HG03457 (cell line): Measurements from ENCODE around the gene PLA2G6.

Source experiments
- ATAC-seq: cut with Tn5 transposase; IDR thresholded peaks from one replicate; pipeline ENCODE4 v1.9.1; 2021; ENCODE audit warnings: moderate number of reproducible peaks; ENCODE audit not compliant: unreplicated experiment

PLA2G6 gene

DNA sequence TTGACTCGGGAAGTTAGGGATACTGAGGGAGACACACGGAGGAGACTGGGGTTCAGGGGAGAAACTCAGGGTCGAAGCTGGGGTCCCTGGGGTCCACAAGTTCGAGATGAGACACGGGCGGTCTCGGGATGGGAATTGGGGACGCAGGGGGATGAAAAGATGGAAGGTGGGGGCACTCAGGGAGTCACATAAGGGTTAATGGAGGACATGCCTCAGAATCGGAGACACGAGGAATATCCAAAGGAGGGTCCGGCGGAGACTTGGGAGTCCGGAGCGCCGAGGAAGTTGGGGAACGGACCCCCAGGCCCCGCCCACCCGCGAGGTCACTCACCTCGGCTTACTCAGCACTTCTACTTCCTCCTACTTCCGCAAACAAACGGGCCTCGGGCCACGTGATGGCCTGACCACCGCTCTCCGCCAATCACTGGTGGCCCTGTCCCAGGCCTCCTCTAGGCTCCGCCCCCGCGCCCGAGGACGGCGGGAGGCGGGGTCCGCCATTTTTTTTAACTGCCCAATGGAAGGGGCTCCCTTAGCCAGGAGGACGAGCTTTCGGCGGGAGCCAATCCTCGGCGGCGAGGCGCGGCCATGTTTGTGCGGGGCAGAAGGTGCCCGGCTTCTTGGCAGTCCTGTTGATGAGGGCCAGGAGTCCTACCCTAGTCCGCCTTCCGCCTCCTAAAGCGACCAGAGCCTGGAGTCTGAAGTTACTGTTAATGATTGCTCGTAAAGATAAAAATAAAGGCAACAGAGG is at the start of gene PLA2G6:
Gene PLA2G6 (minus strand): TSS at position 378 of the 748 bp plus-strand sequence. CDS start 12,404 bp downstream, outside the sequence.
- ATAC-seq = peak; percentile 73

DNA sequence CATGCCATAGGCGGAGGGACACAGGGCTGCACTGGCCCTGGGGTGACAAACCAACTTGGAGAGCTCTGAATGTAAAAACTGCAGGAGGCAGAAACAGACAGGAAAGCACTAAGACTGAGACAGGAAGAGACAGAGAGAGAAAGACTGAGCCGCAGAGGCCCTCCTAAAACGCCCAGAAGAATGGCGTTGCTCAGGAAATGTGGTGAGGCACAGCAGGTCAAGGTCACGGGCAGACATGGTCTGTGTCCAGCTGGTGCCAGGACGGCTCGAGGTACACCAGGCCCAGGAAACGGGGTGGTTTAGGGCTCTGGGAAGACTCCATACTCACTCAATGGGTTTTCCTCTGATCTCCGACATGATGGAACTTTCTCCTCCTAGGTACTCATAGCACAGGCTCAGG is 49.3 kb upstream of the PLA2G6 start:
- ATAC-seq = no peak

DNA sequence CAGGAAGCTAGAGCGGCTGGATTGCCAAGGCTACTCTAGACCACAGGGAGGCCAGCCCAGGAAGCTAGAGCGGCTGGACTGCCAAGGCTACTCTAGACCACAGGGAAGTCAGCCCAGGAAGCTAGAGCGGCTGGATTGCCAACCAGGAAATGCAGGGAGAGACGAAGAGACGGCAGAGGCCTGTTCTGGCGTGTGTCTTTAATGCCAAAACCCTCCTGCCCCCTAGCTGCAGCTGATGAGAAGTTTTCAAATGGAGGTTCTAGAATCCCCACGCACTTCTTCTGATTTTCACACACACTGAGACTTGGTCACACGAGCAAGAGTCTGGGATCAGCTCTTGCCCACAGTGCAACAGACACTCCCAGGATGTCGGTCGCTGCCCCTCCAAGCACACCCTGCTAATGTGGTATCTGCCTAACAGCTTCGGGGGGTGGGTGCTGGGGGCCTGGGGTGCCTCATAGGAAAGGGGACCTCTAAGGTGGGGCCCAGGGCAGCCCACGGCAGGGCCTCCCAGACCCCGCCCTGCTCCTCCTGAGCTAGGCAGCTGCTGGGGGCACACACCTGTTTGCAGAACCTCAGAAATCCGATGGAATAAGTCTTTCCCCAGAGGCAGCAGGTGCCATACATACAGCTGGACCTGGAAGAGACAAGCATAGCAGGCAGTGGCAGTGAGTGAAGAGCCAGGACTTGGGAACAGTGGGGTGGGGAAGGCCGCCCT is 48.6 kb upstream of the PLA2G6 start:
- ATAC-seq = no peak

DNA sequence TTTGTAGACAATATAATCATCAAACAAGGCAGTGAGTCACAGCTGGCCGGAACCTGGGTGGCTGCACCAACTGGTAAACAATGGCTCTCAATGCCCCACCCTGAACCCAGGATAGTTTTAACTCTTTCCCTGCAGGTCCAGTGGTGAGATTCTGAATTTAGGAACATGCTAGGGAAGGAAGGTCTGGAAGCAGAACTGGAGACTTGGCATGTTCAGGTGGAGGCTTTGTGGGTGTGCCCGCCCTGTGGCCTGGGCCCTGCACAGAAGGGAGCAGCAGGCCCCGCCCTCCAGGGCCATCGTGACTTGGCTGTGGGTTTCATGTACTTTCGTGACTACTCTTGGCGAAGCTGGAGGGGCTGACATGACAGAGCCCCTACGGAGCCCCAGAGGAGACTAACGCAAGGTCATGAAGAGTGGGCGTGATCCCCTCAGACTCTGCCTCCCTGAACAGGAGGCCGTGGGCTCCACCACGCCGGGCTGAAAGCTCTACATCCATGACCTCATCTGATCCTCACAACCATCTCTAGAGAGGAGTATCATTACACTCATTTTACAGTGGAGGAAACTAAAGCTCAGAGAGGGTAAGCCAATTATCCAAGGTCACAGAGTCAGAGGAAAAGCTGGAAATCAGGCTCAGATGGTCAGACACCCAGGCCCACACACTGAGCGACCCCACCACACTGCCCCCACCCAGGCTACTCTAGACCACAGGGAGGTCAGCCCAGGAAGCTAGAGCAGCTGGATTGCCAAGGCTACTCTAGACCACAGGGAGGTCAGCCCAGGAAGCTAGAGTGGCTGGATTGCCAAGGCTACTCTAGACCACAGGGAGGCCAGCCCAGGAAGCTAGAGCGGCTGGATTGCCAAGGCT is 47.5 kb upstream of the PLA2G6 start:
- ATAC-seq = no peak

GRCh38 chr22:38228326-38228872 is 46.8 kb upstream of the PLA2G6 start:
- ATAC-seq = no peak

- ATAC-seq = no peak
Observed at GRCh38 chr22:38226853-38227649, 45.4 kb upstream of the PLA2G6 start.

GRCh38 chr22:38223289-38223960 is 41.8 kb upstream of the PLA2G6 start:
- no peak for ATAC-seq

GRCh38 chr22:38222797-38223119 is 41.1 kb upstream of the PLA2G6 start:
- no peak for ATAC-seq

DNA sequence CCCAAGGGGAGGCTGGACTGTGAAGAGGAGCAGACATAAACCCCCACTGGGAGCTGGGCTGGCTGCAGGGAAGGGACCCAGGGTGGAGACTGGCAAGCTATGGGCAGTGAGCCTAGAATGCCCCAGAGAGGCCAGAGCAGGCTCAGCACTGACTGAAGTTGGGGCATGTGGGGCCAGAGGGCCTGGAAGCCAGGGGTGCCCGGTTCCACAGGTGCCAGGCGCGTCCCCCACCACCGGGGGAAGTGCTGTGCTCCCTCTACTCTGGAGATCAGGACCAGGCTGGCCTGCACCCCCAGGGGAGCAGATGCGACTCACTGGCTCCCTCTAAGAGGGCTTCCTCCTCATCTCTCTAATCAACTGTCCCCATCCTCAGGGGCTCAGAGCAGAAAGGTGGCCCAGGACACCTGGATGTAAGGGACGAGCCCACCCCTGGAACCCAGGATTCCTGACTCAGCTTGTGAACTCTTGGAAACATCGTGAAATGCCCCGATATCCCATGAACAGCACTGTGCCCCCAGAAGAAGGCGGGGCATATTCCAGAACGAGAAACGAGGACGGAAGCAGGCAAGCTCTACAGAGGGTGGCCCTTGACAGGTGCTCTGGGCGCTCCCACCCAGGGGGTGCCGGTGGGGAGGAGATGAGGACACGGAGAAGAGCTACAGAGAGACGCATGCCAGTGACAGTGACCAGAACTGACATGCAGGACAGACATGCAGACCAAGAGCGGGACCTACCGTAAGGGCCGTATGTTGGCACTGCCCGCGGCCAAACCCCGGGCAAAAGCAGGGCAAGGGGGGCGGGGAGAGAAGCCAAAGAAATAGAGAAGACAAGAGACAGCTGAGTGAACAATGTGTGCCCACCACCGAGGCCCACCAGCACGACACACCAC is 40.5 kb upstream of the PLA2G6 start:
- ATAC-seq = no peak

- no peak for ATAC-seq
Observed at GRCh38 chr22:38221407-38221806, 39.8 kb upstream of the PLA2G6 start.

GRCh38 chr22:38220653-38221386 is 39.2 kb upstream of the PLA2G6 start:
- no peak for ATAC-seq

- no peak for ATAC-seq
Observed at GRCh38 chr22:38220163-38220562, 38.5 kb upstream of the PLA2G6 start.

GRCh38 chr22:38219632-38220031 is 38.0 kb upstream of the PLA2G6 start:
- ATAC-seq = no peak

DNA sequence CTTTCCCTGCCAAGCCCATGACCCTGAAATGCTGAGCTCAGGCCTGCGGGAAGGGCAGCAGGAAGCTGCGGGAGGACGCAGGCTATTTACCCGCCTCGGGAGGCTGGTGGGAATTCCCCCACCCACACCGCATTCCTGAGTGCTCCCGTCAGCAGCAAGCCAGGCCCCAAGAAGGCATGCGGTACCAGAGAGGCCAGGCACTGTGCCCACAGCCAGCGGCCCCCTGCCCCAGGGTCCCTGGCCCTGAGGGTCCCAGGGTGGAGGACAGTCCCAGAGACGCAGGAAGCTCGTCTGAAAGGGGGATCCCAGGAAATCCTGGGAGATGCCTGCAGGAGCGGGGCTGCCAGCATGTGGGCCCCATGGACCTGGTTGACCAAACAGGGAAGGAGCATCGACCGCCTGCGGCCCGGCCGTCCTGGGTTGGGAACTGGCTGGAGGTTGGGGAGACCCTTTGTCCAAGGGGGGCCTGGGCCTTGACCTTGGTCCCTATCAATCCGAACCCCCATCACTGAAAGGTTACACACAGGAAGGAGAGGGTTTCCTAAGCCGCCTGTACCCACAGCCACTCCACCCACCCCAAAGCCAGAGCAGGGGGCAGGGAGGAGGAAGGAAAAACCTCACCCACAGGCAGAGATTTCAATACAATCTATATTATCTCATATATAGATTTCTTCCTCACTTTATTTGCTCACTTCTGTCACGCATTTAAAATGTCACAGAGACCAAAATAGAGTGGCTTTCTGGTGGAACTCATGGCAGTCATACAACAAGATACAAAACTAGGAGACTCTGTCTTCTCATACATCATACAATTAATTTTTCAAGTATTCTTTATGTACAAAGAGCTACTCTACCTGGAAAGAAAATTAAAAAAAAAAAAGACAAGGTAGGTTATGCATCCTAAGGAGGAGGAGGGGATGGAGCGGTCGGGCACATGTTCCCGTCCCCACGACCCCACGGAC is 37.3 kb upstream of the PLA2G6 start:
- ATAC-seq = no peak

DNA sequence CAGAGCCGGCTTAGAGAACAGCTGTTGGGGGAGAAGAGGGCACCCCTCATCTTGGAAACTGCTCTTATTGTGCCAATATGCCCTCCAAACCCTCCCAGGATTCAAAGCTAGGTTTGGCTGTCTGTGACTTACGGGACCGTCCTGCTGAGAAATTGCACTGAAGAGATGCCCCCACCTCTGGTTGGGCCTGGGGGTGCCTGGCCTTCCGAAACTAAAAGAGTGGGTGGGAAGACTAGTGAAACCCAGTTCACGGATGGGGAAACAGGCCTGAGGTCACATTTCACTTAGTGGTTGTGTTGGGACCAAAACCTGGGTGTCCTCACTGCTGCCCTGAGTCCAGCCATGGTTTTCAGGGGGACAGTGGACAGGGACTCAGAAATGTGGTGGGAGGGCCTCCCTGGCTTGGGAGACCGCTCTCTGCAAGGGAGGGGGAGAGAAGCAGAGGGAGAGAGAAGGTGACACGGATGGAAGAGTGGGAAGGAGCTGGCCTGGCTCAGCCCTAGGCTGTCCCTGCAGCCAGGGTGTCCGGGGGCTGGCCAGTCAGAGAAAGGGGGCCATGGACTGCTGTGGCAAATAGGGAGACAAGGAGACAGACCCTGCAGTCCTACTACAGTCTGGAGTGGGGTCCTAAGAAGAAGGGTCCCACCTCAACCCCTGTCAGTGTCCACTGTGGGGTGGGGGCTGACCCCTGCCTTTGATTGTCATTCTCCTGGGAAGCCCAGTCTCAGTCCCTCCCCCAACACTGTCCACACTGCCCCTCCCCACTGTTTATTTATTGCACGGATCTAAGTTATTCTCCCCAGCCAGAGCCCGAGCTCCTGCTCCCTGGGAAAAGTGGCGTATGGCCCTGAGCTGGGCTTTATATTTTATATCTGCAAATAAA is 33.8 kb upstream of the PLA2G6 start:
- no peak for ATAC-seq
